WTC11 (cell line): ENCODE data around the gene TEX19.

Source experiments
- SP1 ChIP-seq: sonication (generic); formaldehyde crosslinking; conservative IDR thresholded peaks from 2 replicates; pipeline ENCODE4 v1.8.1; 2022; ENCODE audit warnings: missing genetic modification reagents
- TF ChIP-seq, protein P1 (sequence below): sonication (generic); formaldehyde crosslinking; IDR thresholded peaks from 2 replicates; pipeline ENCODE4 v1.8.0; 2022; ENCODE audit warnings: mild to moderate bottlenecking, missing genetic modification reagents
- TF ChIP-seq, protein P2 (sequence below): fragments of 200-600 bp; IDR thresholded peaks from 2 replicates; pipeline ENCODE4 v1.8.0; 2022; ENCODE audit warnings: antibody characterized with exemption

DNA sequence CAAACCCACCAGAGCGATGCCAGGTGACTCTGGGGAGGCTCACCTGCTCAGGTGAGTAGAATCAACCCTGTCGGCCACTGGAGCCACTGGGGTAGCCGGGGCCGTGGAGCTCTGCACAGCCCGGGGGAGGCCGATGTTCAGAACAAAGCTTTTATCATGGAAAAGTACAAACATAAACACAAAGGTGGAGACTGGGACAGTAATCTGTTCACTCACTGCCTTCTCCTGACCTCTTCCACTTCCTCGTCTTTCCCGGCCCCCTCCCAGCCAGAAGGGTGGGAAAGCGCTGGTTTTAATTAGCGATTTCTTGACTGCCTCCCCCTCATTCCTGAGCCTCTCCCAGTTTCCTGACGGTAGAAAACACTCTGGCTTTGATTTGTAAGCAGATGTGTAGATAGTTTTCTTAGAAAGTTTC is 9.8 kb upstream of the TEX19 start:
- TF ChIP-seq, protein P1, sequence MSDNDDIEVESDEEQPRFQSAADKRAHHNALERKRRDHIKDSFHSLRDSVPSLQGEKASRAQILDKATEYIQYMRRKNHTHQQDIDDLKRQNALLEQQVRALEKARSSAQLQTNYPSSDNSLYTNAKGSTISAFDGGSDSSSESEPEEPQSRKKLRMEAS (CRISPR knock-in tag) = no peak
- no peak for TF ChIP-seq SP1
- TF ChIP-seq, protein P2, sequence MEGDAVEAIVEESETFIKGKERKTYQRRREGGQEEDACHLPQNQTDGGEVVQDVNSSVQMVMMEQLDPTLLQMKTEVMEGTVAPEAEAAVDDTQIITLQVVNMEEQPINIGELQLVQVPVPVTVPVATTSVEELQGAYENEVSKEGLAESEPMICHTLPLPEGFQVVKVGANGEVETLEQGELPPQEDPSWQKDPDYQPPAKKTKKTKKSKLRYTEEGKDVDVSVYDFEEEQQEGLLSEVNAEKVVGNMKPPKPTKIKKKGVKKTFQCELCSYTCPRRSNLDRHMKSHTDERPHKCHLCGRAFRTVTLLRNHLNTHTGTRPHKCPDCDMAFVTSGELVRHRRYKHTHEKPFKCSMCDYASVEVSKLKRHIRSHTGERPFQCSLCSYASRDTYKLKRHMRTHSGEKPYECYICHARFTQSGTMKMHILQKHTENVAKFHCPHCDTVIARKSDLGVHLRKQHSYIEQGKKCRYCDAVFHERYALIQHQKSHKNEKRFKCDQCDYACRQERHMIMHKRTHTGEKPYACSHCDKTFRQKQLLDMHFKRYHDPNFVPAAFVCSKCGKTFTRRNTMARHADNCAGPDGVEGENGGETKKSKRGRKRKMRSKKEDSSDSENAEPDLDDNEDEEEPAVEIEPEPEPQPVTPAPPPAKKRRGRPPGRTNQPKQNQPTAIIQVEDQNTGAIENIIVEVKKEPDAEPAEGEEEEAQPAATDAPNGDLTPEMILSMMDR = no peak
